Nephron (organoid): ENCODE results near the gene FAM50A.

ENCODE experiments used
- H3K27ac Mint-ChIP-seq, 3 experiments: 2 replicates each; pipeline ENCODE4 v1.8.0; 2020; ENCODE audit warnings: mixed read lengths in 3 of 3, mild to moderate bottlenecking in 2 of 3, moderate library complexity in 1 of 3
- H3K27me3 Mint-ChIP-seq: 2 replicates; pipeline ENCODE4 v1.8.0; 2021; ENCODE audit warnings: low read depth, mild to moderate bottlenecking, moderate library complexity, mixed read lengths
- H3K36me3 Mint-ChIP-seq: 2 replicates; pipeline ENCODE4 v1.8.0; 2020; ENCODE audit warnings: low read depth, mixed read lengths
- H3K4me1 Mint-ChIP-seq: 2 replicates; pipeline ENCODE4 v1.8.0; 2020; ENCODE audit warnings: mixed read lengths
- H3K4me3 Mint-ChIP-seq, 3 experiments: 2 replicates each; pipeline ENCODE4 v1.8.0; 2020; ENCODE audit warnings: mild to moderate bottlenecking in 3 of 3, mixed read lengths in 3 of 3, moderate library complexity in 2 of 3
- H3K9me3 Mint-ChIP-seq: 2 replicates; pipeline ENCODE4 v1.8.0; 2020; ENCODE audit warnings: mixed read lengths
- CTCF ChIP-seq, 3 experiments: fragments of 200-600 bp; sonication (generic); IDR thresholded peaks; one replicate each; pipeline ENCODE4 v1.5.0; 2021; ENCODE audit warnings: antibody characterized with exemption in 3 of 3; ENCODE audit not compliant: unreplicated experiment in 3 of 3

The FAM50A gene

DNA sequence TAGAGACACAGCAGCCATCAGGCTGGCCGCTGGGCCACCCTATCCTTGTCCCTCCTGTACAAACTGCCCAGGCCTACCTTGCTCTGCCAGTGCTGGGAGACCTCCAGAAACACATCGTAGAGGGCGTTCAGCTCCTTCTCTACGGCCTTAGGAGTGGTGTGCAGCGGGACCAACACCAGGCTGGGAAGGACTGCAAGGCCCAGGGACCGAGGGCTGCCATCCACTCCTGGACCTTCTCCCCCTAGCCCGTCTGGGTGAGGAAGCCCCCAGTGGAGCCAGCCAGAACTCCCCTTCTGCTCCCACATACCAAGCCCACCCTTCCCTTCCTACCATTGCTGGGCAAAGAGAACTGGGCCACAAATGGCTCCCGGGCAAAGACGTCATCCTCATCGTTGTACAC, 40.7 kb upstream of the FAM50A start:
- peaks cover 11% of the 10 kb centered on the region for H3K4me1 Mint-ChIP-seq
- peaks cover 20% of the 10 kb centered on the region for H3K9me3 Mint-ChIP-seq
- no peak overlapping the region for H3K27ac Mint-ChIP-seq
- H3K36me3 Mint-ChIP-seq: peaks cover 30% of the 10 kb centered on the region
- H3K4me3 Mint-ChIP-seq: no peak overlapping the region
- TF ChIP-seq CTCF (IDR thresholded peaks at IDR 0.05; ENCODE audit: unreplicated experiment in 3 of 3): no peak
- H3K27me3 Mint-ChIP-seq: peaks cover 2% of the 10 kb centered on the region

DNA sequence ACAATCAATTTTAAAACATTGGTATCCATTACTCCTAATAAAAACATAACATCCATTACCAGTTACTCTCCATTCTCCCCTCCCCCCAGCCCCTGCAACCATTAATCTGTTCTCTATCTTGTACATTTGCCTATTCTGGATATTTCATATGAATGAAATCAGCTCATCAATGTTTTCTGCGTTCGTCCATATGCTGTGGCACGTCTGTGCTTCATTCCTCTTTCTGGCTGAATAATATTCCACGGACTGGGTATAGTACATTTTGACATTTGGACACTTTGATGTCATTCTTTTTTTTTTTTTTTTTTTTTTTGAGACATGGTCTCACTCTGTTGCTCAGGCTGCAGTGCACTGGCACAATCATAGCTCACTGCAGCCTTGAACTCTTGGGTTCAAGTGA, 40.1 kb upstream of the FAM50A start:
- H3K27ac Mint-ChIP-seq: no peak overlapping the region
- peaks cover 13% of the 10 kb centered on the region for H3K4me1 Mint-ChIP-seq
- H3K4me3 Mint-ChIP-seq: no peak overlapping the region
- TF ChIP-seq CTCF (IDR thresholded peaks at IDR 0.05; ENCODE audit: unreplicated experiment in 3 of 3): no peak
- peaks cover 26% of the 10 kb centered on the region for H3K36me3 Mint-ChIP-seq
- no peaks in the 10 kb centered on the region for H3K27me3 Mint-ChIP-seq
- H3K9me3 Mint-ChIP-seq: peaks cover 25% of the 10 kb centered on the region

- Mint-ChIP-seq H3K36me3 (peaks cover 18% of the 10 kb centered on the region), H3K27me3 (no peaks in the 10 kb centered on the region), H3K27ac (no peak overlapping the region), H3K9me3 (peaks cover 20% of the 10 kb centered on the region), H3K4me3 (no peak overlapping the region), H3K4me1 (peaks cover 8% of the 10 kb centered on the region)
- no peak for TF ChIP-seq CTCF (IDR thresholded peaks at IDR 0.05; ENCODE audit: unreplicated experiment in 3 of 3)
Observed at GRCh38 chrX:154404625-154405192, 39.2 kb upstream of the FAM50A start.

DNA sequence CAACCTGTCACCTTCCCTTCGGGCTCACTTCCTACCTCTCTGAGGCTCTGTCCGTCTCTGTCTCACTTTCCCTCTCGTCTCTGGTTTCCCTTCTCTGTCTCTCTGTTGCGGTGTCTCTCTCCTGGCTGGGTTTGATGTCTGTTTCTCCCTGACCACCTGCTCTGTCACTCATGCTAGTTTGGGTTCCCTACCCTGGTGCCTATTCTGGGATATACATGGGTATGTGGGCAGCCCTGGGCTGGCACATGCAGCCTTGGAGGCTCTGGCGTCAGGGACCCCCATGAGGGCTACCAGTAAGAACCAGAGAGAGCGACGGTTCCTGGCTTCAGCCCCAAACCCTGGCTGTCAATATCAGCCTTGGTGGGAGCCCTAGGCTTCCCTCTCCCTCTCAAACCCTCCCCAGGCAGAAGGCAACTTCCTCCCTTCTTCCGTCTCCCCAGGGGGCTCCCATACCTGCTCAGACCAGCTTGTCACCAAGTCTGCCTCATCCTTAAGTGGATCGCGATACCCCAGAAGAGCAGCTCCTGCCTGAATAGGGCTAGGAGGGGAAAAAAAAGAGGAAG, 35.2 kb upstream of the FAM50A start:
- Mint-ChIP-seq H3K27ac (peak overlapping the region in 2 of 3 experiments; percentile 5 to 32), H3K36me3 (peaks cover 7% of the 10 kb centered on the region), H3K9me3 (peaks cover 15% of the 10 kb centered on the region), H3K4me3 (peak overlapping the region; percentile 1 to 75 (median 72)), H3K27me3 (no peaks in the 10 kb centered on the region), H3K4me1 (peaks cover 10% of the 10 kb centered on the region)
- TF ChIP-seq CTCF (IDR thresholded peaks at IDR 0.05; ENCODE audit: unreplicated experiment in 3 of 3): no peak

GRCh38 chrX:154409222-154409871, 34.6 kb upstream of the FAM50A start, which contains the start of gene DNASE1L1:
DNASE1L1 (minus strand) TSS chrX:154409254; CDS start chrX:154405568, 3,686 bp downstream.
- no peak for TF ChIP-seq CTCF (IDR thresholded peaks at IDR 0.05; ENCODE audit: unreplicated experiment in 3 of 3)
- H3K36me3 Mint-ChIP-seq: peaks cover 8% of the 10 kb centered on the region
- peak within 1 kb of the TSS; percentile 72 to 77 (median 75) for H3K4me3 Mint-ChIP-seq
- H3K27me3 Mint-ChIP-seq: no peaks in the 10 kb centered on the region
- peaks cover 16% of the 10 kb centered on the region for H3K9me3 Mint-ChIP-seq
- H3K4me1 Mint-ChIP-seq: peaks cover 10% of the 10 kb centered on the region
- H3K27ac Mint-ChIP-seq: peak within 1 kb of the TSS in 2 of 3 experiments; percentile 66 to 73
